MM.1S (cell line): ENCODE measurements around the gene MYH11.

ENCODE experiments used
- DNase-seq: peaks from one replicate; pipeline ENCODE4 v3.0.0-alpha.2; 2015
- H2AFZ ChIP-seq: fragments of 300-600 bp; sonication (generic); 2 replicates; pipeline ENCODE4 v1.6.0; 2016; ENCODE audit warnings: antibody characterized with exemption, low read length
- H3F3A ChIP-seq: fragments of 300-600 bp; sonication (generic); 2 replicates; pipeline ENCODE4 v1.6.1; 2016; ENCODE audit warnings: mild to moderate bottlenecking, antibody characterized with exemption, low read length, moderate library complexity, mixed read lengths; ENCODE audit not compliant: insufficient read depth
- H3K27ac ChIP-seq: fragments of 300-600 bp; sonication (generic); 2 replicates; pipeline ENCODE4 v1.5.1; 2016; ENCODE audit warnings: mild to moderate bottlenecking, low read length
- H3K27me3 ChIP-seq: fragments of 300-600 bp; sonication (generic); replicated peaks from 2 replicates; pipeline ENCODE4 v1.6.0; 2016; ENCODE audit warnings: low read length; ENCODE audit not compliant: insufficient read depth
- H3K36me3 ChIP-seq: fragments of 300-600 bp; sonication (generic); replicated peaks from 2 replicates; pipeline ENCODE4 v1.6.1; 2016; ENCODE audit warnings: mild to moderate bottlenecking, low read length, mixed read lengths; ENCODE audit not compliant: insufficient read depth
- H3K4me1 ChIP-seq: fragments of 300-600 bp; sonication (generic); 2 replicates; pipeline ENCODE4 v1.6.1; 2016; ENCODE audit warnings: low read length, mixed read lengths
- H3K4me2 ChIP-seq: fragments of 300-600 bp; sonication (generic); 2 replicates; pipeline ENCODE4 v1.6.0; 2016; ENCODE audit warnings: low read depth, low read length
- H3K4me3 ChIP-seq: fragments of 300-600 bp; sonication (generic); 2 replicates; pipeline ENCODE4 v1.5.1; 2016; ENCODE audit warnings: low read length, mixed read lengths
- H3K79me2 ChIP-seq: fragments of 300-600 bp; sonication (generic); 2 replicates; pipeline ENCODE4 v1.6.1; 2016; ENCODE audit warnings: mixed run types, low read length, mixed read lengths
- H3K9ac ChIP-seq: fragments of 300-600 bp; sonication (generic); 2 replicates; pipeline ENCODE4 v1.6.1; 2016; ENCODE audit warnings: low read length, mixed read lengths
- H3K9me2 ChIP-seq: fragments of 300-600 bp; sonication (generic); replicated peaks from 2 replicates; pipeline ENCODE4 v1.6.1; 2016; ENCODE audit warnings: mild to moderate bottlenecking, low read length, mixed read lengths; ENCODE audit not compliant: insufficient read depth
- H3K9me3 ChIP-seq: fragments of 300-600 bp; sonication (generic); replicated peaks from 2 replicates; pipeline ENCODE4 v1.6.1; 2016; ENCODE audit warnings: mild to moderate bottlenecking, low read length, mixed read lengths; ENCODE audit not compliant: insufficient read depth
- H4K20me1 ChIP-seq: fragments of 300-600 bp; sonication (generic); 2 replicates; pipeline ENCODE4 v1.6.1; 2016; ENCODE audit warnings: mild to moderate bottlenecking, low read length, moderate library complexity, mixed read lengths; ENCODE audit not compliant: insufficient read depth
- CTCF ChIP-seq: fragments of 300-600 bp; sonication (generic); IDR thresholded peaks from 2 replicates; pipeline ENCODE4 v1.5.1; 2016; ENCODE audit warnings: antibody characterized with exemption, low read length, mixed read lengths
- EZH2 ChIP-seq: fragments of 300-600 bp; sonication (generic); optimal IDR thresholded peaks from 2 replicates; pipeline ENCODE3; 2017; ENCODE audit warnings: low read depth, mild to moderate bottlenecking, antibody characterized with exemption, low read length, mixed read lengths
- EZH2phosphoT487 ChIP-seq: fragments of 300-600 bp; sonication (generic); IDR thresholded peaks from 2 replicates; pipeline ENCODE4 v1.6.1; 2018; ENCODE audit warnings: antibody characterized with exemption, low read length

The MYH11 gene

GRCh38 chr16:15701975-15702970, 154.6 kb downstream of the MYH11 start:
- Histone ChIP-seq H3K4me1 (no peaks in the 10 kb centered on the region), H3F3A (no peaks in the 10 kb centered on the region), H3K9ac (no peak overlapping the region), H3K9me2 (no peaks in the 10 kb centered on the region), H3K4me2 (no peak overlapping the region), H4K20me1 (no peaks in the 10 kb centered on the region), H3K27ac (no peak overlapping the region), H3K9me3 (no peaks in the 10 kb centered on the region), H3K79me2 (0 out of 2 replicates have a peak, but pooled peaks cover 3% of the 10 kb centered on the region), H3K4me3 (no peak overlapping the region), H3K27me3 (no peaks in the 10 kb centered on the region), H2AFZ (no peak overlapping the region), H3K36me3 (peaks cover 3% of the 10 kb centered on the region)
- no peak for TF ChIP-seq CTCF
- no peak for TF ChIP-seq EZH2phosphoT487
- TF ChIP-seq EZH2 = no peak
- DNase-seq = no peak

GRCh38 chr16:15701367-15701766, 155.5 kb downstream of the MYH11 start:
- Histone ChIP-seq H4K20me1 (no peaks in the 10 kb centered on the region), H2AFZ (no peak overlapping the region), H3K9me3 (no peaks in the 10 kb centered on the region), H3K9me2 (no peaks in the 10 kb centered on the region), H3K27ac (no peak overlapping the region), H3F3A (no peaks in the 10 kb centered on the region), H3K9ac (no peak overlapping the region), H3K4me3 (no peak overlapping the region), H3K36me3 (peaks cover 7% of the 10 kb centered on the region), H3K4me2 (no peak overlapping the region), H3K27me3 (no peaks in the 10 kb centered on the region), H3K79me2 (0 out of 2 replicates have a peak, but pooled peaks cover 3% of the 10 kb centered on the region), H3K4me1 (no peaks in the 10 kb centered on the region)
- TF ChIP-seq EZH2 (no peak), EZH2phosphoT487 (no peak), CTCF (no peak)
- no peak for DNase-seq

- Histone ChIP-seq H3K9me2 (no peaks in the 10 kb centered on the region), H3K4me1 (no peaks in the 10 kb centered on the region), H3K27ac (no peak overlapping the region), H3K9ac (no peak overlapping the region), H3K27me3 (no peaks in the 10 kb centered on the region), H4K20me1 (no peaks in the 10 kb centered on the region), H2AFZ (no peak overlapping the region), H3K9me3 (no peaks in the 10 kb centered on the region), H3K4me3 (no peak overlapping the region), H3K36me3 (peaks cover 7% of the 10 kb centered on the region), H3F3A (no peaks in the 10 kb centered on the region), H3K4me2 (no peak overlapping the region), H3K79me2 (no peaks in the 10 kb centered on the region)
- no peak for DNase-seq
- TF ChIP-seq EZH2phosphoT487 (no peak), EZH2 (no peak), CTCF (no peak)
Observed at GRCh38 chr16:15699819-15700218, 157.0 kb downstream of the MYH11 start.
